IPS-18c (cell line): ENCODE measurements around the gene OR2AE1.

Experiments used
- H3K4me3 ChIP-seq: 2 replicates; pipeline ENCODE4 v1.7.0; 2013; ENCODE audit warnings: low read depth, mild to moderate bottlenecking, low read length, moderate library complexity; ENCODE audit not compliant: insufficient read depth
- H3K9me3 ChIP-seq: one replicate; pipeline ENCODE4 v1.6.1; 2013; ENCODE audit warnings: mild to moderate bottlenecking, low read length, moderate library complexity; ENCODE audit not compliant: control insufficient read depth, insufficient read depth

Gene OR2AE1

GRCh38 chr7:99831595-99831994 is 45.2 kb downstream of the OR2AE1 start:
- Histone ChIP-seq H3K4me3 (no peak overlapping the region), H3K9me3 (no peaks in the 10 kb centered on the region)

DNA sequence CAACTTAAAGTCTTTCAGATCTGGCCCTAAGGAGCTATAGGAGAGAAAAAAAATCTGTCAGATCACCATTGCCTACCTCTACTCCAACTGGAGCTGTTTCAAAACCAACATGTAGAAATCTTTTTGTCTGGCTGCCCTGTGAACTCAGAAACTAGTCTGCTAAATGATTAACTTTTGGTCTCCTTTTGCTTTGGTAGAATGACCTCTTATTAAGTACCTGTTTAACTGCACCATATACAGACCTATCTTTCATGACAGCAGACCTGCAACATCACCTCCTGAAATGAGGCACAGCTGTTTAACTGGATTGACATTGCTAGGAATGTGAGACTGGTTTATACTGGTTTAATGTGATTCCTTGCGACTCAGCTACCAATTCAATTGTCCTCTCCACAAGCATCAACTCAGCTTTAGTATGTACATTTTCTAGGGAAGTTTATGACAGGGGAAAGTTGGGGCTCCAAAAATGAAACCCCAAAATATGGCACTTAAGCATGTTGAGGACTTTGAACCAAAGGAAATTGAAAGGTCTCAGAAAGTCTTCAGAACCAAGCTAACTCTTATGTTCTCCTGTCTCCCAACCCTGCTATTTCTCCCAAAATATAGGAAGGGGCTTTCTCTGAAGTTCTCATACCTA is 47.2 kb downstream of the OR2AE1 start:
- no peaks in the 10 kb centered on the region for H3K9me3 ChIP-seq

DNA sequence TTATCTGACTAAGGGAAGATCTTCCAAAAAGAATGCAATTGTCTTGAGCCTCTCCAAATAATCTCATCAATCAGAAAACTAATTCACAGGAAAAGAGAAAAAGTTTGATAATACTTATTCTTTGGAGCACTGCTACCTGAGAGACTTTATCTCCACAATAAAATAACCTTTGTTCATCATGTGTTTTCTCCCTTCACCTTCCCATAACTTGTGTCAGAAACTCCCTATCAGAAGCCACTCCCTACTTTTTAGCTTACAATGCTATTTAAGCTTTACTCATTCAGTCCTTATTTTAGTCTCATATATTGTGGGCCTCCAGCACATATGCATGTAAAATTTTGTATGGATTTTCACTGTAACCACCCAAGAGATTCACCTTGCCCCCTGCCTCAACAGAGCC is 48.0 kb downstream of the OR2AE1 start:
- Histone ChIP-seq H3K4me3 (no peak overlapping the region), H3K9me3 (no peaks in the 10 kb centered on the region)

More for the DNA sequence above, 47.2 kb downstream of the OR2AE1 start:
- no peak overlapping the region for H3K4me3 ChIP-seq

DNA sequence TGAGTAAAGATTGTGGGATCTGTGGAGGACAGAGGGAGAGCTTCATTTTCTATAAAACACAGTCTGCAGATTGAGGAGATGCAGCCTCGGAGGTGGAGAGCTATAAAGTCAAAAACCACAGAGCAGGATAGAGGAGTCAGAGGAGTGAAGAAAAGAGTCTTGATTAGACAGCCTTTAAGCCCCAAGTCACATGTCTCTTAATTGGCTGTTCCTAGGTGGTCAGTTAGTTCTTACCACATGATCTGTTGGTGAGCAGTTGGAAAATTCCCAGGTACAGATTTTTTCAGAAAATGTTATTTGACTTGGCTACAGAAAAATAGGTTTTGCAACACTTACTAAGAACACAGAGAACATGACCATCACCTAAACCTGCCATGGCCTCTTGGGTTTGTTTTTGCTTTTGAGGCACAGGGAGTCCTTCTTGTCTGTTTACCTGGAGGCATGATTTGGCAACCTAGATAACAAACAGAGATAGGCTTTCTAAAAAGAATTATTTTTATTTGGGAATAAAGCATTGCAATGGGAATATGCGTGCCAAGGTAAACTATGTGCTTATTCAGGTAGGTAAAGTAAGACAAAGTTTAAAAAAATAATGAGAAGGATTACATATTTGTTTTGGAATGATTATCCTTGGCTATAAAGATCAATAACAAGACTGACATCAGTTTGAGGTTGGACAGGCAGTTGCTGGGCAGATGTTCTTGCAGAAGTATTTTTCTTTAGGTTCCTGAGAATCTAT is 49.6 kb downstream of the OR2AE1 start:
- Histone ChIP-seq H3K4me3 (no peak overlapping the region), H3K9me3 (no peaks in the 10 kb centered on the region)
